Activated CD8-positive, alpha-beta memory T cell treated with anti-CD3 and anti-CD28 coated beads for 4 hours (primary cell): Measurements from ENCODE around the gene TMEM150A.
"Not testable (repeated sequence)": the region's sequence is repeated elsewhere in the genome, so short reads cannot be mapped to it uniquely, and the experiment has no call there.

Source experiments
- DNase-seq, 2 donors: peaks; one replicate each; pipeline ENCODE4 v3.0.0-alpha.2; 2020; ENCODE audit warnings: low read depth in 2 of 2

TMEM150A gene

DNA sequence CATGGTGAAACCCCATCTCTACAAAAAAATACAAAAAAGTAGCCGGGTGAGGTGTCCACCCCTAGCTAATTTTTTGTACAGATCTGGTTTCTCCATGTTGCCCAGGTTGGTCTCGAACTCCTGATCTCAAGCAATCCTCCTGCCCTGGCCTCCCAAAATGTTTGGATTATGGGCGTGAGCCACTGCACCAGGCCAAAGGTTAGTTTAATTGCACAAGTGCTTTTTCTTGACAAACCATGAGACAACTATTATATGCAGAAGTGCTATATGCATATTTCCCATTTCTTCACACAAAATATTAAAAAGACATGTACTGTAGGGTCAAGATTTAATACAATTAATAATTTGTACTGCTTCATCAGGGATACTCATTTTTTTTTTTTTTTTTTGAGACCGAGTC, 36.2 kb downstream of the TMEM150A start:
- DNase-seq, result no peak

DNA sequence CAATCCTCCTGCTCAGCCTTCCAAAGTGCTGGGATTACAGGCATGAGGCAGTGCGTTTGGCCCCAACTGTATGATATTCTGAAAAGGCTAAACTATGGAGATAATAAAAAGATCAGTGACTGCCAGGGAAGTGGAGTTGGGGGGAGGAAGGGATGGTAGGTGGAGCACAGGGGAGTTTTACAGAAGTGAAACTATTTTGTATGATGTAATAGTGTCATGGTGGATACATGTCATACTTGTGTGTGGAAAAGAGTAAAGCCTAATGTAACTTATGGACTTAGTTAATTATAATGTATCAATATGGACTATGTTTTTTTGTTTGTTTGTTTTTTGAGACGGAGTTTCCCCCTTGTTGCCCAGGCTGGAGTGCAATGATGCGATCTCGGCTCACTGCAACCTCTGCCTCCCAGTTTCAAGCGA, 38.3 kb downstream of the TMEM150A start:
- no peak for DNase-seq

DNA sequence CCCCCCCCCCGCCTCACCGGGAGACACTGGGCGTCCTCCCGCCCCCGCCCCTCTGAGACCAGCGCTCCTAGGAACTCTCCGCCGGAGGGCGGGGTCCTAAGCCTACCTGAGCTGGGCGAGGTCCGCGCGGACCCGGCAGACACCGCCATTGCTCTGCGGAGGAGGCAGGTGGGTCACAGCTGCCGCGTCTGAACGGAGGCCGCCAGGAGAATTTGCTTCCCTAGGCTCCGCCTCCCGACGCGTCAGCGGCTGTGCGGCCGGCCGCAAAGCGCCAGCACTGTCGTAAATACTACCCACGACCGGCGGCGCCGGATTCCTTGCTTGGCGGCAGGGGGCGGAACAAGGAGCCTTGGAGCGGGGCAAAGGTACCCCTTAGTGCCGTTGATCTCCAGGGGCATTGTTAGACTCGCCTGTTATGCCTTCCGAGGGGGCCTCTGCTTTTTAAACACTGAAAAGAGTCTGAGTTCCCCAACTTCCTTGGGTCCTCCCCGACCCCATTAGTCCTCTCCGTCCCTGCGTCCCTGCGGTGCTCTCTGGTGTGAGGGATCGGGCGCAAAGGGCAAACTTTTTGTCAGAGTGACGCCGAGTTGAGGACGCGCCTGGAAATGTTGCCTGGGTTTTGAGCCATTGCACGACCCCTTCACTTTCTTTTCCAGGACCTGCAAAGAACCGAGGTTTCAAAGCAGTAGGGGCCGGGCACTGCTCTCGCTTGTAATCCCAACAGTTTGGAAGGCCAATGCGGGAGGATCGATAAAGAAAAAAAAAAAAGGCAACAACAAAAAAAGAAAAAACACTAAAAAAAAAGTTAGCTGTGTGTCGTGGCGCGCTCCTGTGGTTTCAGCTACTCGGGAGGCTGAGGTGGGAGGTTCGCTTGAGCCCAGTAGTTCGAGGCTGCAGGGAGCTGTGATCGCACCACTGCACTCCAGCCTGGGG, 41.0 kb downstream of the TMEM150A start, which contains the start of gene GGCX:
Gene GGCX (minus strand): TSS at position 214 of the 933 bp plus-strand sequence. CDS start 65 bp downstream, at position 149.
- DNase-seq, result peak; percentile 89 to 90

DNA sequence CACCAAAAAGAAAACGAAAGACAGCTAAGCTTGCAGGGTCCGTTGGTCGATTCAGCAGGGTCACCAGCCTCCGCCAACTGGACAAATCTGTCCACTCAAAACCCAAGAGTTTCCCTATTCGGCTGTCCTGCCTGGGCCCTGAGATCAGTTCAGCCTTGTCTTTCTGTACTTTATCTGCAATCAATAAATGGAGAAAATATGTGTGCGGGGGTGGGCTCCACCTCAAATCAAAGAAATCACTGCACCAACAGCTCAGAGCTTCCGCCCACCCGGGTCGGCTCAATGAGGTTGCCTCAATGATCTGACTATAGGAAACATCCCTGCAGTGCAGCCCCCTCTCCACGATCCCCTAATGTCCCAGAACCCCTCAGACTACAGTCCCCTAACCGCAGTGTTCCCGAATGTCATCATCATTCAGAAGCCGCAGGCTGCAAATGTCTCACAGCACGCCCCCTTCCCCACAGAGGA, 41.7 kb downstream of the TMEM150A start:
- peak in 1 of 2 donors; percentile 19 for DNase-seq

DNA sequence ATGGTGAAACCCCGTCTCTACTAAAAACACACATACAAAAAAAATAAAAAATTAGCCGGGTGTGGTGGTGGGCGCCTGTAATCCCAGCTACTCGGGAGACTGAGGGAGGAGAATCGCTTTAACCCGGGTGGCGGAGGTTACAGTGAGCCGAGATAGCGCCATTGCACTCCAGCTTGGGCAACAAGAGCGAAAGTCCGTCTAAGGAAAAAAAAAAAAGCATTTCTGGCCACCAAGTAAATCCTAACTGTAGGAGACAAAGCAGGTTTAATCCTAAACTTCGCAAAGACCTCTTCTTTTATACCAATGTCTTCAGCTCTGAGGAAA, 42.1 kb downstream of the TMEM150A start:
- DNase-seq, result not testable (repeated sequence)

DNA sequence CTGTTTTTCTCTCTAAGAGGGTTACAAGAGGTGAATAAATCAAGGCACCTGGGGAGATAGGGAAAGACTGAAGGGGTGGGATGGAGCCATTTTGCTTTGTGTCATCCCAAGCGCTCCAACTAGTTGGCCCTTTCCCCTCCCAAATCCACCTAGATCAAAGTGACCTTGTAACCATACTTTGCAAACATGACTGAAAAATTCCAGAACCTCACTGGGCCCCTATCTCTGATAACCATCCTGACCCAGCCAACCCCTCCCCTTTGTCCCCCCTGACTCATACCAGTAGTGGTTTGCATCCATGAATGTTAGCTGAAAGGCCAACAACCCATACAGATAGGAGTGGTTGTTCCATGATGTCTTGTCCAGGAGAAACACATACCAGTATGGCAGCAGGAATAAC, 44.3 kb downstream of the TMEM150A start:
- DNase-seq, result no peak

DNA sequence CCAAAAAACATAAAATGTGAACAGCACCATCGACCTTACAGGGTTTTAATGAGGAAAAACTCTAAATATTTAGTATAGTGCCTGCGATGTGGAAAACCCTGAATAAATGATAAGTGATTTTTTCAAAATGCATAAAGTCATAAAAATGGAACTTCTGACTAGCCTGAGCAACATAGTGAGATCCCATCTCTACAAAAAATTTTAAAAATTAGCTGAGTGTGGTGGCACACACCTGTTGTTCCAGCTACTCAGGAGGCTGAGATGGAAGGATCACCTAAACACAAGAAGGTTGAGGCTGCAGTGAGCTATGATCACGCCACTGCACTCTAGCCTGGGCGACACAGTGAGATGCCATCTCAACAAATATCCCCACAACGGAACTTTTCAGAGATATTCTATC, 45.4 kb downstream of the TMEM150A start:
- no peak for DNase-seq

DNA sequence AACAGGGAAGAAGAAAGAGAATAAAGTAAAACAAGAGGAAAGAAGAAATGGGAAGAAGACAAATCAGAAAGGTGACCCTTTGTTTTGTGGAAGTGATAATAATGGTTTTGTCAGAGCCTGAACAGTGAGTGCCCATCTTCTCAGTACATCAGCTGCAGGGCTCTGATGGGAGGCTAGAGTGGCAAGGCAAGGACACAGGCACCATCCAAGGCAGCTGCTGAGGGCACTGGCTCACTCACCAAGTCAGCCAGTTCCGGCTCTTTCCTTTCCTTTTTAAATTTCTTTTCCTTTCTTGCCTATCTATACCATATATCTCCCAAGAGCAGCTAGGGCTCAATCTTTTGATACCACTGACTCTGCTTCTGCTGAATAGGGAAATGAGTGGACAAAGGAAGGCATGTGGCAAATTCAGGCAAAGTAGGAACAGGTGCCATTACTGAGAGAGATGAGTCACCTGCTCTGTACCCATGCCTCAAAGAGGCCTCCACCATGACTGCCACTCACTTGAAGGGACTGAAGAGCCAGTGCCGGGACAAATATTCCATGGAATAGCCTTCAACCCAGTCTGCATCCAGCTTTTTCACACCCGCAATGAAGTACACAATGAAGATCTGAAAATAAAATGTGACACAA, 47.4 kb downstream of the TMEM150A start:
- DNase-seq, result no peak

DNA sequence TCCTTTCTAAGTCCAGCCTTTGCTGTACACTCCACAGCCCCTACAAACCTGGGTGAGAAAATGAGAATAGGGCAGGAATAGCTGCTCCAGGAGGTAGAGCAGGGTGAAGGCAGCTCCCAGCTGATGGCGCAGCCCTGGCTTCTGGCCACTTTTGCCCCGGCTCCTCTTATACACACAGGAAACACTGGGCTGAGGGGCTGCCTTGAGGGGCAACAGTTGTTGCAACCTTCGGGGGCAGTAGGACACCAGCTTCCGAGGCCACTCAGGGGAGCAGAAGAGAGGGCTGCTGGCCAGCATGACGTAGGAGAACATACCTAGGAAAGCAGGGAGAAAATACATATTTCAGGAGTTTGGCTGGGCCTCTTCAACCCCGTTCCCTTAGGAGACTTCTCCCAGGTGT, 49.3 kb downstream of the TMEM150A start:
- DNase-seq, result no peak

DNA sequence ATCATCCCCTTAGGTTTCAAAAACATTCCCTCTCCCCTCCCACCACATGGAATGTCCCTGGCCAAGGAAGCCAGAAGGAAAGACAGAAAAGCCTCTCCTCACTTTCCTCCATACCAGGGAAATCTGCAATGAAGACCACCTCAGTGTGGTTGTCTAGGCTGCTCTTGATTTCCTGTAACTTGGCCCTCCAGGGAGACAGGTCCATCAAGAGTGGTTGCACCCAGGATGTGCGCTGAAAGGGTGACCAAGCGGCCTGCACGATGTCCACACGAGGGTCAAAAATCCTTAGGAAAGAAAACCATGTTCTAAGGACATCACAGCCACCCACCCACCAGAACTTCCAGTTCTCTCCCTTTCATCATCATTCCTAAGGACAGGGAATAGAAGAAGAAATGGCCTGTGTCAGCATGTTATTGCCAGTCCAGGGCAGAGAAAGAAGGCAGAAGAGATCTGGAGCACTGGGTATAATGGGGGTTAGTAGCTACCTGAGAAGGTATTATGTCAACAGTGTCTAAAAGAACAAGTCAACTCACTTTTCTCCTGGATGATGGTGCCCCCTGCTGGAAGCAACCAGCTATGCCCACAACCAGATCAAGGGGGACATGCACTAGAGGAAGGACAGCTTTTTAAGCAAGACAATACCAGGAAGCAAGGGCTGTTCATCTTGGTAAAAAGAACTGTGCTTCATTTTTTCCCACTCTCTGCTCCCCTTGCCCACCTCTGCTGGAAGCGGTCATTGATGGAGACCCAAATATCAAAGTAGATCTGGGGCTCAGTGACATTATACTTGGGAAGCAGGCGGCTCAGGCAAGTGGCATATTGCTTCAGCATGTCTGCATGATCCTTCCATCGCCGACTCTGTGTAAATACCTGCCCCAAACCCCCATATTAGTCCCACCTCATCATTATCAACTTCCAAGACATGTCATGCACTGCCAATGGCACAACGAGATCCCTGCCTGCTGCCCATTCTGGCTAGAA, 50.5 kb downstream of the TMEM150A start:
- DNase-seq, result peak; percentile 80

DNA sequence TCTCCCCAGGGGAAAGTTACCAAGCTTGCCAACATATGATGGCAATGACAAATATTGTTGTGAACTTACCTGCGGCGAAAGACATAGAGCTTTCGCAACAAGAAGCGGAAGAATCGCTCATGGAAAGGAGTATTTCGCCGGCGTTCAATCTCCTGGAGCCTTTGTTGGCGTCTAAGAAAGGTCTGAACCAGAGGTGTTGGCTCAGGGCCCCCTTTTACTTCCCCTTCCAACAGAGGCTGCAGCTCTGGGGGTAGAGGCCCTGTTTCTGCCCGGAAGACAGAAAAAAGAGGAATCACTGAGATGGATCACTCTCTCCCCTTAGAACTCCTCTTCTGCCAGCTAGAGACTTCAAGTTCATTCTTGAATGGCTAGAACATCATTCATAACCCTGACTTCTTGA, 52.0 kb downstream of the TMEM150A start:
- DNase-seq, result no peak

DNA sequence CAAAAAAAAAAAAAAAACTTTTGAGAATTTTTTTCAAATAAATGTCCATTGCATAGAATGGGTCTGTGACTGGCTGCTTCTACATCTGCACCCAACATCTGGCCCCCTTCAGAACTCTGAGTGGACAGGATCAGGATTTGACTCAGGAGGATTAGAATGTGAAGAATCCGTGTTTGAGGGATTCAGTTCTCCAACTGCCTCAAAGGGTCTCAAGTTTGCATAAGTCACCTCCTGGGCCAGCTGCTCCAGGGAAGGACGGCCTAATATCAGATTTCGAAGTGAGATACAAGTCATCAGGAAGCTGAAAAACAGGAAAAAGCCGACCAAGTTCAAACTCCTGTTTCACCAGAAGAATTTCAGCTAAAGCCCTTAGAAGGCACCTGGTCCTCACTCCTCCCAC, 52.7 kb downstream of the TMEM150A start:
- no peak for DNase-seq

DNA sequence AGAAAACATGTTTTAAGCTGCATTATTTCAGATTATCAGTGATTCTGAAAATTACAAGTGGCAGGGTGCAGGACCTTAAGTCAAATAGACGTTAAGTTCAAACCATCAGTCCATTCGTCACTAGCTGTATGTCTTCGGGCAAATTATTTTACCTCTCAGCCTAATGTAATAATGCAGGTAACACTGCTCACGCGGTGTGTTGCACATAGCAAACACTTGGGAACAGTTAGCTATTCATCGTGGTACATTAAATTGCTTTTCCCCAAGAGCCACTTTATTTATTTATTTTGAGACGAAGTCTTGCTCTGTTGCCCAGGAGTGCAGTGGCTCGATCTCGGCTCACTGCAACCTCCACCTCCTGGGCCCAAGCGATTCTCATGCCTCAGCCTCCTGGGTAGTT, 53.4 kb downstream of the TMEM150A start:
- no peak for DNase-seq

DNA sequence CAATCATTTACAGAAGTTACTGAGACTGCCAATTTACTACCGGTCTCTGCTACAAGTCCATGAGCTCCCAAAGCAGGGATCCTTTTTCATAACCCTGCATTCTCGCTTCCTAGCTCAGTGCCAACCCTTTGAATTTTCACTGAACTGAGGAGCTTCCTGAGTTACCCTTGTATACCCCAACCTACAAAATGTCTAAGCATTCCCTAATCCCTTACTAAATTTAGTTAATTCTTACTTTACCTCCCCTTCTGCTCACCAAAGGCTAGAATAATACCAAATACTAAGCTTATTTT, 53.9 kb downstream of the TMEM150A start:
- DNase-seq, result no peak
